Astrocyte of the spinal cord (primary cell): Measurements from ENCODE around the gene HPCAL4.
A peak's percentile ranks its signal among the peaks of the same experiment; 100 is the strongest.

Experiments used
- DNase-seq: peaks from one replicate; pipeline ENCODE4 v3.0.0; 2011; ENCODE audit warnings: low read depth, low spot score
- H3K4me3 ChIP-seq: 2 replicates; pipeline ENCODE4 v1.5.1; 2011; ENCODE audit warnings: low read depth, mild to moderate bottlenecking, low read length, moderate library complexity
- in situ Hi-C: cut with HindIII; loops from 2 replicates; pipeline ENCODE4 v1.10.0; 2017; ENCODE audit warnings: low sequenced_read_pairs
- TF ChIP-seq, protein P1 (sequence below): IDR thresholded peaks from 2 replicates; pipeline ENCODE4 v1.5.1; 2012; ENCODE audit warnings: low read depth, mild to moderate bottlenecking, low read length, inconsistent platforms

HPCAL4 gene

DNA sequence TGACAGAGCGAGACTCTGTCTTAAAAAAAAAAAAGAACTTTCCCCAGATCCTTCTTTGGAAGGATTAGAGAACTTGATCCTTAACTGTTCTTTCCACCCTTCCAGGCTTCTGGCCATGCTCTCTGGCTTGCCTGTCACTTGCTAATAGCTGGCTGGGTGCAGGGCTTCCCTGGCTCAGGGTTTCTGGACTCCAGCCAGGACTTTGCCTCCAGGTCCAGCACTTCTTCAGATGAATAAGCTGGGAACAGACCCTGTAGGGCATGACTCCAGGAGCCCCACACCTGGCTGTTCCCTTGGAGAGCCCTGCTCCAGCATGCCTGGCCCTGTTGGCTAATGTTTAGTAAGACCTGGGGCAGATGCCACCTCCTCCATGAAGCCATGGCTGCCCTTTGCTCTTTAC, 16.0 kb downstream of the HPCAL4 start:
- H3K4me3 ChIP-seq = no peak overlapping the region
- in situ Hi-C loops = no loop called here
- TF ChIP-seq, protein P1, sequence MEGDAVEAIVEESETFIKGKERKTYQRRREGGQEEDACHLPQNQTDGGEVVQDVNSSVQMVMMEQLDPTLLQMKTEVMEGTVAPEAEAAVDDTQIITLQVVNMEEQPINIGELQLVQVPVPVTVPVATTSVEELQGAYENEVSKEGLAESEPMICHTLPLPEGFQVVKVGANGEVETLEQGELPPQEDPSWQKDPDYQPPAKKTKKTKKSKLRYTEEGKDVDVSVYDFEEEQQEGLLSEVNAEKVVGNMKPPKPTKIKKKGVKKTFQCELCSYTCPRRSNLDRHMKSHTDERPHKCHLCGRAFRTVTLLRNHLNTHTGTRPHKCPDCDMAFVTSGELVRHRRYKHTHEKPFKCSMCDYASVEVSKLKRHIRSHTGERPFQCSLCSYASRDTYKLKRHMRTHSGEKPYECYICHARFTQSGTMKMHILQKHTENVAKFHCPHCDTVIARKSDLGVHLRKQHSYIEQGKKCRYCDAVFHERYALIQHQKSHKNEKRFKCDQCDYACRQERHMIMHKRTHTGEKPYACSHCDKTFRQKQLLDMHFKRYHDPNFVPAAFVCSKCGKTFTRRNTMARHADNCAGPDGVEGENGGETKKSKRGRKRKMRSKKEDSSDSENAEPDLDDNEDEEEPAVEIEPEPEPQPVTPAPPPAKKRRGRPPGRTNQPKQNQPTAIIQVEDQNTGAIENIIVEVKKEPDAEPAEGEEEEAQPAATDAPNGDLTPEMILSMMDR = no peak
- no peak for DNase-seq

GRCh38 chr1:39673215-39673614, 18.0 kb downstream of the HPCAL4 start:
- in situ Hi-C loops = no loop called here
- DNase-seq = no peak
- no peak overlapping the region for H3K4me3 ChIP-seq
- TF ChIP-seq, protein P1 = no peak

DNA sequence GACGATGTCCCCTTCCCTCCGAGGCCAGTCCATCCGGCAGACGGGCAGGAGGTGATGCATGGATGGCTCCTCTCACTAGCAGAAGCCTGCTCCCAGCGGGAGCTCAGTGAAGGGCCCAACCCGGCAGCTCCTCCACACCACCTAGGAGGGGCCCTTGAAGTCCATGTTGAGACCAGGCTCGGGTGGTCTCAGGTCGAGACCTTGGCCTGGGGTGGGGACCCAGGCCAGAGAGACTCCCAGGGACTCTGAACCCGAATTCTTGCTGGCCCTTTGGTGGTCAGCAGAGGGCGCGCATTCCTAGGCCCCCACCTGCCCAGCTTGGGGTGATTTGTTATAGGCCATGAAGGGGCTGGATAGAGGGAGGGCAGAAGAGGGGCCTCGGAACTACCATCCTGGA, 18.7 kb downstream of the HPCAL4 start:
- in situ Hi-C loops = no loop called here
- no peak for DNase-seq
- no peak overlapping the region for H3K4me3 ChIP-seq
- TF ChIP-seq, protein P1 = peak; percentile 57

DNA sequence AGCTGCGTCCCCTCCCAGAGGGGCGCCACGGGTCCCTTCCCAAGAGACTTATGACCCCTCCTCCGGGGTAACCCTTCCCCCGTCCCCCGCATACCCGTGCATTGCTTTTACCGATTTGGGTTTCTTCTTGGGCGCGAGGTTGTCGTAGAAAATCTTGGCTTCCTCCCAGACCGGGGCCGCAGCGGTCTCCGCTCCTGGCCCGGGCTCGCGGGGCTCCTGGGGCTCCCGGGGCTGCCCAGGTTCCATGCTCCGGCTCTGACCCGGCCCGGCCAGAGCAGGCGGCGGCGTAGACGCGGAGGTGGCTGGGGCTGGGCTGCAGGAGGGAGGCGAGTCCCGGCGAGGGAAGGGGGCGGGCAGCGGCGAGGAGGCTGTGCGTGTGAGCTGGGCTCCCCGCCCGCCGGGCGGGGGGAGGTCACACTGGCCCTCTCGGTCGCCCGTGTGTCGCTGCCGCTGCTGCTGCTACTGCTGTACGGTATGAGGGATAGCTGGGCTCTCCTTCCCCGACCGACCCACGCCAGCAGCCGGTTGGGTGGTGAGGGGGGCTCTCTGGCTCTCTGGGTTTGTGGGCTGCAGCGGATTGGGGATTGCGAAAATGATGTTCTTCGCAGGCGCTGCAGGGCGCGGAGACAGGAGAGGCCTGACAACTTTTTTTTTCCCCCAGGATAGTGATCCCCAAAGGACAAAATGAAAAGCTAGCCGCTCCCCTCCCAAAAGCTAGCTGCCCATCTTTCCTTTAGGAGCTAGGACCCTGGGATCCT, 19.3 kb downstream of the HPCAL4 start, which contains the start of gene NT5C1A:
NT5C1A (minus strand) TSS at position 315 of the 758 bp plus-strand sequence; CDS start at position 246, 69 bp downstream.
- H3K4me3 ChIP-seq = no peak within 1 kb of the TSS
- no peak for DNase-seq
- in situ Hi-C loops = no loop called here
- TF ChIP-seq, protein P1 = no peak

- in situ Hi-C loops = no loop called here
- no peak overlapping the region for H3K4me3 ChIP-seq
- no peak for DNase-seq
- TF ChIP-seq, protein P1 = no peak
Observed at GRCh38 chr1:39671433-39671792, 19.8 kb downstream of the HPCAL4 start.

GRCh38 chr1:39670689-39671088, 20.5 kb downstream of the HPCAL4 start:
- in situ Hi-C loops = no loop called here
- DNase-seq = no peak
- TF ChIP-seq, protein P1 = no peak
- H3K4me3 ChIP-seq = no peak overlapping the region
